ENCODE measurements around the gene CREB3L1.

The CREB3L1 gene, protein sequence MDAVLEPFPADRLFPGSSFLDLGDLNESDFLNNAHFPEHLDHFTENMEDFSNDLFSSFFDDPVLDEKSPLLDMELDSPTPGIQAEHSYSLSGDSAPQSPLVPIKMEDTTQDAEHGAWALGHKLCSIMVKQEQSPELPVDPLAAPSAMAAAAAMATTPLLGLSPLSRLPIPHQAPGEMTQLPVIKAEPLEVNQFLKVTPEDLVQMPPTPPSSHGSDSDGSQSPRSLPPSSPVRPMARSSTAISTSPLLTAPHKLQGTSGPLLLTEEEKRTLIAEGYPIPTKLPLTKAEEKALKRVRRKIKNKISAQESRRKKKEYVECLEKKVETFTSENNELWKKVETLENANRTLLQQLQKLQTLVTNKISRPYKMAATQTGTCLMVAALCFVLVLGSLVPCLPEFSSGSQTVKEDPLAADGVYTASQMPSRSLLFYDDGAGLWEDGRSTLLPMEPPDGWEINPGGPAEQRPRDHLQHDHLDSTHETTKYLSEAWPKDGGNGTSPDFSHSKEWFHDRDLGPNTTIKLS

DNA sequence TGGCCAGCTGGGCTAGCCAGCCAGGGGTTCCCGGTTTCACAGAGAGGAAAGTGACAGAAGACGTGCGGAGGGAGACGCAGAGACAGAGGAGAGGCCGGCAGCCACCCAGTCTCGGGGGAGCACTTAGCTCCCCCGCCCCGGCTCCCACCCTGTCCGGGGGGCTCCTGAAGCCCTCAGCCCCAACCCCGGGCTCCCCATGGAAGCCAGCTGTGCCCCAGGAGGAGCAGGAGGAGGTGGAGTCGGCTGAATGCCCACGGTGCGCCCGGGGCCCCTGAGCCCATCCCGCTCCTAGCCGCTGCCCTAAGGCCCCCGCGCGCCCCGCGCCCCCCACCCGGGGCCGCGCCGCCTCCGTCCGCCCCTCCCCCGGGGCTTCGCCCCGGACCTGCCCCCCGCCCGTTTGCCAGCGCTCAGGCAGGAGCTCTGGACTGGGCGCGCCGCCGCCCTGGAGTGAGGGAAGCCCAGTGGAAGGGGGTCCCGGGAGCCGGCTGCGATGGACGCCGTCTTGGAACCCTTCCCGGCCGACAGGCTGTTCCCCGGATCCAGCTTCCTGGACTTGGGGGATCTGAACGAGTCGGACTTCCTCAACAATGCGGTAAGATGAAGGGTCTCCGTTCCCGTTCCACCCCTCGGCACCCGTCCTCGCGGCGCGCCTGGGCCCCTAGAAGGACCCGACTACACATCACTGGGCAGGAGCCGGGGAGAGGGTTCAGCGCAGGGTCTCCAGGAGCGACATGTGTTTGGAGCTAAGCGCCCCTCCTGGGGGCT, at the start of gene CREB3L1:
TSS of gene CREB3L1 (plus strand) at position 41 of the 765 bp plus-strand sequence. CDS start at position 491, 450 bp downstream.
- no peak for DNase-seq

DNA sequence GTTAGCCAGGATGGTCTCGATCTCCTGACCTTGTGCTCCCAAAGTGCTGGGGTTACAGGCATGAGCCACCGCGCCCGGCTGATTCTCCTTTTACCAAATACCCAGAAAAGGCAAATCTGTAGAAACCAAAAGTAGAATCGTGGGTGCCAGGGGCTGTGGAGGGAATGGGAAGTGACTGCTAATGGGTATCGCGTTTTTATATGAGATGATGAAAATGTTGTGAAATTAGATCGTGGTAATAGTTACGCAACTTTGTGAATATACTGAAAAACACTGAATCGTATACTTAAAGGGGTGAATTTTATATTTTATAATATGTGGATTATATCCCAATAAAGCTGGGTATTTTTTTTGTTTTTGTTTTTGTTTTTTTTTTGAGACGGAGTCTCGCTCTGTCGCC, 48.2 kb upstream of the CREB3L1 start:
- DNase-seq, result no peak

DNA sequence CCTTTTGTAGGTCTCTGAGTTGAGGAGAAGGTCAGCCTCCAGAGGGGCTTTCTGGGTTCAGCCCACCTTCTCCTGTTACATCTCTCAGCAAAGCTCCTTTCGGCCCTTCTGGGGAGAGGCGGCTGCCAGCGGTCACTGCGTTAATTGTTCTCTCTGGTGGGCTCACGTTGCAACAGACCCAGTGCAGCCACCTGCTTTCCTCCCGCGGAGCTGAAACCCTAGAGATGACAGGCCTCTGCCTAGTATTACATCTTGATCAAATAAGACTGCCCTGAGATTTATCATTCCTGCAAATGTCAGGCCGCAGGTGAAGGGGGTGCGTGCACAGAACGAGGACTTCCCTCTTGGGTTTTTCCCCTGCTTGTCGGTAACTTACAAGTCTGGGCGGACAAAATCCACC, 43.2 kb upstream of the CREB3L1 start:
- no peak for DNase-seq

DNA sequence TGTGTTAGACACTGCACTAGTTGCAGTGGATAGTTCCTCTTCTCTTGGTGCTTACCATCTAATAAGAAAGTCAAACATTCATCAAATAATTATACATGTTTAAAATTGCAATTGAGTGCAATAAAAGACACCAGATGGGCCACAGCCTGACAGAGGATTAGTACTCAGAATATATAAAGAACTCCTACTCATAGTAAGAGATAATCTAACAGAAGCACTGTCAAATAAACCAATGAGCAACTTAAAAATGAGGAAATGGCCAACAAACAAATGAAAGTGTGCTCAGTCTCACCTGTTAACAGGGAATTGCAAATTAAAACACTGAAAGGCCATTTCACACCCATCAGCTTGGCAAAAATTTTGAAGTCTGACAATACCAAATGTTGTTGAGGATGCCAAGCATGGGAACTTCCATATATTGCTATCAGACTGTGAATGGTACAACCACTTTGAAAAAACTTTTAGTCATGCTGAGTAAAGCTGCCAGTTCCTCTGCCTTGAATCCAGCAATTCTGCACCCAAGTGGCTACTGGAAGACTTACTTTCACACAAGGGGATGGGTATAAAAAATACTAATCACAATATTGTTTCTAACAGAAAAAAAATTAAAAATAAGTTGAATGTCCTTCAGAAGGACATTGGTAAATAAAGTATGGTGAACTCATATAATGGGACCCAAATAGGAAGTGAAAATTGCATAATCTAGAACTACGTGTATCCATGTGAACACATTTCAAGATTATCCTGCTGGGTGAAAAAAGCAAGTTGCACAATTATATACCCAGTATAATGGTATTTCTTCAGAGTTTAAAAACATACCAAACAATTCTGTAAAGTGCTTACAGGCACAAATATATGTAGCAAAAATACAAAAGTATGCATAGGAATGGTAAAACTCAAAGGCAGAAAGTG, 41.4 kb upstream of the CREB3L1 start:
- DNase-seq, result no peak

DNA sequence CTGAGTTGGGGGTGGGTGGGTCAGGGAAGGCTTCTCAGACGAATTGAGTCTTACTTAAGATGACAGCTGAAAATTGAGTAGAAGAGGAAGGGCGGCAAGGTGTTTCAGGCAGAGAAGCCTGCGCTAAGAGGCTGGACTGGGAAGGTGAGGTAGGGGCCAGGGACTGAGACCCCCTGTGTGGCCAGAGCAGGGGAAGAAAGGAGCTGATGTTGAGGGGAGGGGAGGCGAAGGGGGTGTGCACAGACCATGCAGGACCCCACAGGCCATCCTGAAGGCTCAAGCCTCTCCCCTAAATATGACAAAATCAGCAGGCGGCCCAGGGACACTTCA, 40.6 kb upstream of the CREB3L1 start:
- no peak for DNase-seq

DNA sequence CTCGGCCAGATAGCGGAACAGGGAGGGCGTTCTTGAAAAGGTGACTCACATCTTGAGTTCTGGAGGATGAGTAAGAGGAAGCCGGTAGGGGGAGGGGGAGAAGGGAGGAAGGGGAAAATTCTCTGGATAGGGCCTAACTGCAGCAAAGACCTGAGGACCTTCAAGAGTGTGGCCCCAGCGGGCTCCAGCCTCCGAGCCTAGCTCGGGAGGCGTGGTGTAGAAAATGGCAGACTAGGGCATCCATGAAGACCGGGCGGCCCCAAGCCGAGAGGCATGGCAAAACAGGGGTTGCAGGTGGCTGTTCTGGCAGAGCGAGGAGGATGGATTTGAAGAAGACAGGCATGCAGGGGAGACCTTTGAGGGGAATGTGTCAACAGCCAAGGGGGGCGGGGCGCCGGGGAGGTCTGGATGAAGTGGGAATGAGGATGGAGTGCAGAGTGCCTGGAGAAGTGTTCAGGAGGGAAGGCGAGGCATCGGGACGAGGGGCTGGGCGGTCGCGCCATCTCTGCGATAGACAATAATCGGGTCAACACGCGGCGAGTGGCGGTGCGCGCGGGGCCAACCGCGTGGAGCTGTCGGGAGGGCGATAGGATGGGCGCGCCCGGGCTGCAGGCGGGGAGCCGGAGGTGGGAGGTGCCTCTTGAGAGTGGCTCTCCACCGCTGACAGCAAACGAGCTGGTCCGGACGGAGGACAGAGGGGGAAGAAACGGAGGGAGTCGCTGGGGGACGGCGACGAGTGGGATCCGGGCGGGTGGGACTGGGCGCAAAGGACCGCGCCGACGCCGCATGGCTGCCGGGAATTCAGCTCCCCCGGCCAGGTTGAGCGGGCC, 40.0 kb upstream of the CREB3L1 start:
- DNase-seq, result no peak

DNA sequence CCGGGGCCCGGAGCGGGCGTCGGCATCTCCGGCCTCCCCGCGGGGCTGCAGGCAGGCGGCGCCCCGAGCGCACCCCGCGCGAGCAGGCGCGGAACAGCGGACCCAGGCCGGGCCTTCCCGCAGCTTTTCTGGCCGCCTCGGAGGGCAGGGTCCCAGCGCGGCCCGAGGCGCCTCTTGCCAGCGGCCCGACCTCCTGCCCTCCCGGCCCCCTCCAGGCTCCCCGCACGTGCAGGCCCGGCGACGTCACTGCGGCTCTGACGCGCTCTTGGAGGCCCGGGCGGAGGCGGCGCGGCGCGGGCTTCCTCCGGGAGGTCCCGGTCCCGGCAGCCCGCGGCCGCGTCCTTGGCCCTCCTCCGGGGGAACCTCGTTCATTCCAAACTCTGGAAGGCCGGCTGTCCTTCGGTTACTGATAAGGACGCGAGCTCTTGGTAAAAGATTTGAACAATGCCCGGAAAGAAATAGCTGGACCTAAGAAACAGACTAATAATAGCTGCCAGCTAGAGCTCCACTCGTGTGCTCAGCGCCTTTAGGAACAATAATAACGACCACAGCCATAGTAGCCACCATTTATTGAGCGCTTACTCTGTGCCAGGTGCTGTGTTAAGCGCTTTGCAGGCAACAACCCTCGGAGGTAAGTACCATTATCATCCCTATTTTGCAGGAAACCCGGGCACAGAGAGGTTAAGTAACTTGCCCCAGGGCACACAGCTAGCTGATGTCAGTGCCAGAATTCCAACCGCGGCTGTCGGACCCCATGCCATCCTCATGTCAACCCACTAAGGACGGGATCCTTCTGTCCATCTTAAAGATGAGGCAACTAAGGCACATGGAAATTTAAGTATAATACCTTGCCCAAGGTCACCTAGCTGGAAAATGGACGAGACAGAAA, 39.1 kb upstream of the CREB3L1 start:
- no peak for DNase-seq

DNA sequence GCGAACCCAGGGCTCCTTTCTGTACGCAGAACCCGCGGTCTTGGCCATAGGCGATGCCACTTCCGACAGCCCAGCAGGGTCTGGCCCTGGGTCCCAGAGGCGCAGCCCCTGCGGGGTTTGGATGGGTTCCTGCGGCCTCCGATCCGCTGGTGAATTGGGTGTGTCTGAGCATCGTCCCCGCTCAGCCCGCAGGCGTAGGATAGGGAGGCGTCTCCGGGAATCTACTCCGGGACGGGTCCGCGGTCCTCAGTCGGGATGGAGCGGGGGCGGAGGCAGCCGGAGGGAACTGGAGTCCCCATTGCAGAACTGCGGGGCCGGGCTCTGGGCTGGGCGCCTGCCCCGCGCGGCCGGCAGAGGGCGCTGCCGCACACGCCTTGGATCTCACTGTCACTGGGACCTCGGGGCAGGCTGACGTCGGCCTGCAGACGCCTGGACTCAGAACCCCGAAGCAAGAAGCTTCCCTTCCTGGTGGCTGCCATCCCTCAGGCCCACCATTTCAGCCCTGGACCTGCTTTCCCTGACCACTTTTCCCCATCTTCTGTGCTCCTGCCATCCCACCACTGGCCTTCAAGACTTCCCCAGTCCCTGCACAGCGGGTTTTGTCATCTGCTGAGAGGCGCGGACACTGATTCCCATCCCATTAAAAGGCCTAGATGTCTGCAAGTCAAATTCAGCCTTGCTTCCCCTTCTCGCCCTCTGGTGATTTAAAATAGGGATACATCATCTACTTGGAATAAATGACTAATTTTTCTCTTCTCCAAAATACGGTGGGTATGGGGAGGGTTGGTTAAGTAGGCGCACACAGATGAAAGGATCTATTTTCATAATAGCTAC, 38.3 kb upstream of the CREB3L1 start:
- peak; percentile 85 for DNase-seq

DNA sequence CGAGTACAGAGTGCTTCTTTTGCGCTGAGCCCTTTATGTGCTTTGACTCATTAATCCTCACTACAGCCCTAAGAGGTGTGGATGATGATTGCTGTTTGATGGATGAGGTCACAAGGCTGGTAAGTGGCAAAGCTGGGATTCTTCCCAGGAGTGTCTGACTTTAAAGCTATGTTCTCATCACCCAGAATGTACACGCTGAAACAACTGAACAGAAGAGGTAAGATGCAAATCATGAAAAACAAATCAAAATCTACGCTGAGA, 37.7 kb upstream of the CREB3L1 start:
- DNase-seq, result no peak

DNA sequence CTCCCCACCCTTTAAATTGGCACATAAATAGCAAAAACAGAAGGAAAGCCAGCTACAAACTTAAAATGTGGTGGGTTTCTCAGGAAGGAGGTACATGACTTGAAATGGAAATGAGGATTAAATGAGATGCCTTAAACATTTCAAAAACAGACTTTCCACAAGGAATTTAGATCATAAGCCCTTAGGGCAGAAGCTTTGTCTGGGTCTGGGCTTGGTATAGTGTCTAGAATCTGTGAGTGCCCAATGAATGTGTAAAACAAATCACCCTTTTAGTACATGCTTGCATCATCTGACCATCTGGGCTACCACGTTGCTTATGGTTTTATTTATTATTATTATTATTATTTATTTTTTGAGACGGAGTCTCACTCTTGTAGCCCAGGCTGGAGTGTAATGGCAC, 37.1 kb upstream of the CREB3L1 start:
- no peak for DNase-seq

DNA sequence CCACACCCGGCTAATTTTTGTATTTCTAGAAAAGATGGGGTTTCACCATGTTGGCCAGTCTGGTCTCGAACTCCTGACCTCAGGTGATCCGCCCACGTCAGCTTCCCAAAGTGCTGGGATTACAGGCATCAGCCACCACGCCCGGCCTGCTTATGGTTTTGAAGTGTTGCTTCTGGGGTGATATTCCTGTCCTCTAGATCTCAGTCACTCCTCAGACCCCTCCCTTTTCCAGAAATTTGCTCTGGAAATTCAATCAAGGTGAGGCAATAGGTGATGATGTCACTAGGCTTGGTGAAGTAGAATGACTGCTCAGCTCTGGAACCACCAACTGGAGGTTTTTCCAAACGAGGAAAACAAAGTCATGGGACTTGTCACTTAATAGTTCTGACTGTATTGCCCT, 36.6 kb upstream of the CREB3L1 start:
- no peak for DNase-seq

DNA sequence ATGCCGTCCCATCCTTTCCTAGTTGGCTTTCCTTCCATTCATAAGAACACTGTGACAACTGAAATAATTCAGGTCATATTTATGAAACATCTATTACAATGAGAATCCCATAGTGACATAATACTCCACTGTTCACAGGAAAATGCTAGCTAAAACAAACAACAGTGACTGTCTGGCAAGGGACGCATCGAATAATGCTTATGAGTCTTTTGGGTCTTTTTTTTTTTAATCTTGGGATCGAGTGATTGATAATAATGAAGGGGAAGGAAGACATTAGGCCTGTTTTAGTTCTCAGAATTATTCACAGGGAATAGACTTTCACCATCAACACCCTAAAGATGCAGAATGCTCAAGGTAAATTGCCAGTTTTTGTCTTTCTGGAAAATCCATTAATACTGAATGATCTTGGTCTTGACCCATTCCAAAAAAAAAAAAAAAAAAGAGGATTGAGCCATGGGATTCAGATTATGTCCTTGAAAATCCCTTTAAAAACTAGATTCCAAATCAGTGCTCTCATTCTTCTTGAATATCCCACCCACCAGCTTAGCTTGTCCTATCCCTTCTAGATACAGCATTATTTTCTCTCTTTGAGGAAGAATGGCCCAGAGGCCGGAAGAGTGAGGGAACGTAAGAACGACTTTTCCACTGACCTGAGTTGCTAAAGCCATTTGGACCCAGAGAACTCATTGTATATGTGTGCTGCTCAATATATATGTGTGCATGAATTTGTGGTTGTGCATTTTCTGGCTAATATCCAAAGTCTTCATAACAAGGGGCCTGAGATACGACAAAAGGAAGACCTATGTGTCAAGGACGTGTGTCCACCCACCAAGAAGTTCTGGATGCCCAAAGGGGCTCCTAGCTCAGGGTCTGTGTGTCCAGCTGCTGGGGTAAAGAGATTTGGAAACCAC, 35.2 kb upstream of the CREB3L1 start:
- no peak for DNase-seq

DNA sequence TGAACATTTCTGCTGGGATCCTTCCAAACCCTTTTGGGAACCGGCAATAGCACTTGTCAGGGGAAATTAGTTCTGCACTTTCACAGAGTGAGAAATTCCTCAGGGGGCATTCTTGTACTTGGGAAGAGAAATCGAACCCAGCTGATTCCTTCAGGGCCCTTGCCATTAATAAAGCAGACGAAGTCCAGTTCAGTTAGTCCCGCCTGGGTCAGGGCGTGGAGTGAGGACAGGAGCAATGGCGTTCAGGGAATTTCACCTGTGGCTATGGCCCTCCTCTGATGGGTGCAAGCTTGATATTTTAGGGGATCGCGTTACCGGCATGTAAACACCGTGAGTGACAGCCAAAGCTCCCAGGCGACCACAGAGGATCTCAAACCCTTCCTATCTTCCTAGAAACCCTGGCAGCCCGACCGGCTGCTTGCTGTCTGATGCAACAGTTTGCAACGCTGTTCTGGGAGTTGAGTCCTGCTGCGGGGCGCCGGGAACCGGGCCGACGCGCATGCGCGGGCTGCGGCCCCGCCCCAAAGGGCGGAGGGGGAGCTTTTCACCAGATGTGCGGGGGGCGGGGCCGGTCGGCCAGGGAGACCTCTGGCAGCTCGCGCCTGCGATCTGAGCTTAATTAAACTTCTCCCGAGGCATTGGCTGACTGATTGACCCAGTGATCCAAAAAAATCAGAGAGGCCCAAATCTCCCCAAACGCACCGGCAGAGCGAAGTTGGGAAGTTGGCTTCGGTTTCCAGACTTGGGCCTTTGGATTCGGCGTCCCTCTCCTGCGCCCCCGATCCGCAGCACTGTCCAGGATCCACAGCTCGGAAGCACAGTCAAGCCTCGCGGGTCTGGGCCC, 34.3 kb upstream of the CREB3L1 start:
- peak; percentile 85 for DNase-seq

DNA sequence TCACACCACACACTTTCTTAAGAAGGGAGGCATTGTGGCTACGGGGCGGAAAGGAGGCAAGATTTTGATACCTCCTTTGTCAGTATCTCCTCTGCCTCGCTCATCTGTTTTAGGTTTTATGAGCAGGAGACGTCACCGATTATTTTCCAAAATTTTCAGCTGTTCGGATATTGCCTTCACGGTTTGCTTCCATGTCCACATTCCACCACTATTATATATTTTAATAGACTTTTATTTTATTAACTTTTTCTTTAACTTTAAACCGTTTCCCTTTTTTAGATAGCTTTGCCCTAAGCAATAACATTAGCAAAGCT, 33.7 kb upstream of the CREB3L1 start:
- DNase-seq, result no peak

DNA sequence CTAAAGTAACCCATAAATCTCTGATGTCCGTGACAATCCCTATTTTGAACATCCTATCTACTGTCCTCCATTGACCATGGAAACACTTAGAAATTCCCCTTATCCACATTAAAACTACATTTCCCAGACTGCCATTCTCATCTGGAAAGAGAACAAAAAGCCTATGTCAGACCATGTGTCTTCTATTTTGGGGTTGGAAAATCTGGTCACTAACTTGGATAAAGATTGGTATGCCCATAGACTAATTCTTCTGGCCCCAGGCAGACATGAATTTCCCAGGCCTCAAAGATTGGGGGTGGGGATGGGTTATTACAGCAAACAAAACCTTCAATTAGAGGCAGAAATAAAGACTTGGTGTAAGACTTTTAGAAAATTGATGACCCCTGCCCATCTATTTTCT, 30.9 kb upstream of the CREB3L1 start:
- DNase-seq, result no peak

DNA sequence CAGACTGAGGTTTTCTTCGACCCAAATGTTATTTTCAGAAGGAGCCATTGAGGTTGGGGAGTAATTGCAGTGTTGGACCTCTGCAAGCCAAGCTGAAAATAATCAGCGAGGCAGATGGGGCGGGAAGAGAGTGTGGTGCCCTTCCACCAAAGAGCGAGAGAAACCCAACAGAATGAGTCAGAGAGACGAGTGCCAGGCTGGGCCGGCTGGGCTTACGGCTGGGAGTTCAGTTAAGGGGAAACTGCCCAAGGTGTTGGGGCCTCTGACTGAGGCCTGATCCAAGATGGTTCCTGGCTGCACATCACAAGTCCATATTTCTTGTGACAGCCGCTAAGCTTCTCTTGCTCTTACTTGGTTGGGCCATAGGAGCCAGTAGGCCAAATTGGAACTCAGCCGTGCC, 30.4 kb upstream of the CREB3L1 start:
- no peak for DNase-seq

DNA sequence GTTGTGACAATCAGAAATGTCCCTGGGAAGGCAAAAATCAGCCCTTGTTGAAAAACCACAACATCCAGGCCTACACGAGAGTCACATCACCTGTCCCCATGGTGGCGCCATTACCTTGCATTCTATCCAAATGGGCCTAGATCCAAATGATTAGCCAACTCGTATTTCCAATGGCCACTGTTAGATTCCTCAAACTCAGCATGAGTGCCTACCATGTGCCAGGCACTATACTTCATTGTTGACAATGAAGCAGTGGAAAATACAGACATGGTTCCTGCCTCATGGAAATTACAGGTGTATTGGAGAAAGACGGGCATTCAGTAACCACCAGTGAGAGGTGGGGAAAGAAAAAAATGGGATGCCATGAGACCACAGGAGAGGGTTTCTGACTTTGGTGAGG, 29.8 kb upstream of the CREB3L1 start:
- no peak for DNase-seq

DNA sequence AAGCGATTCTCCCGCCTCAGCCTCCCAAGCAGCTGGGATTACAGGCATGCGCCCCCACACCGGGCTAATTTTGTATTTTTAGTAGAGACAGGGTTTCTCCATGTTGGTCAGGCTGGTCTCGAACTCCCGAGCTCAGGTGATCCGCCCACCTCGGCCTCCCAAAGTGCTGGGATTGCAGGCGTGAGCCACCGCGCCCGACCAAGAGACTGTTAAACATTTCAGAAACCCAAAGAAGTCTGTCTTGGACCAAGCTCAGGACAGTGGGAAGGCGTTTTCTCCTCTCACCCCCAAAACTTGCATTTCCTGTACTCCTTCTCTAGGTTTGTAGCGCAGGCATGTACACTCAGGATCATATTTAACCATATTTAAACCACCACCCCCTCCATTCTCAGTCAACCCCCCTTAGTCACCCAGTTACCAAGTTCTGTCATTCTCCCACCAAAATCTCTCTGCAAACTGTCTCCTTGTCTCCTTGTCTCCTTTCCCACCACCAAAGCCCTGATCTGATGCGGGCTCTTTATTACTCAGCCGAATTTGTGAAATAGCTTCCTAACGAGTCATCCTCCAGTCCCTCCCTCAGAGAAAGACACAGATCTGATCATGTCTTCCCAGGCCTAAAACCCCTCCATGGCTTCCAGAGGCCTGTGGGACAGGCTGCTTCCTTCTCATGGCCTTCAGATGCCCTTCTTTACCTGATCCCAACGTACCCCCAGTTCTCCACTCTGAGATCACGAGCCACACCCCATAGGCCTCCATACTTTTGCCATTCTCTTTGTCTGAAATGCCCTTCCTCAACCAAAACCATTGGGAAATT, 29.0 kb upstream of the CREB3L1 start:
- no peak for DNase-seq
